ENCODE data around the gene SPATA6L. TPM values are rescaled to one million over a fixed set of nuclear protein-coding genes. Genes with fewer than 3 reads are reported as not detected.

The SPATA6L gene
- polyA plus RNA-seq, 1 of the 3 experiments (the other 2 are of a cell fraction), result 0.44 TPM

GRCh38 chr9:4690144-4690543 is 23.9 kb upstream of the SPATA6L start:
- TF ChIP-seq RXRA (IDR thresholded peaks at IDR 0.05; ENCODE audit: borderline replicate concordance, low read depth), result no peak
- no peak for TF ChIP-seq SMC3 (IDR thresholded peaks at IDR 0.05; ENCODE audit: low read depth, low read length)
- no peak for TF ChIP-seq CTCF (IDR thresholded peaks at IDR 0.05)
- no peak for TF ChIP-seq EZH2phosphoT487 (IDR thresholded peaks at IDR 0.05; ENCODE audit: borderline replicate concordance, low read depth)
- TF ChIP-seq TAF1 (IDR thresholded peaks at IDR 0.05; ENCODE audit: borderline replicate concordance, low read depth, low read length), result no peak
- no peak for TF ChIP-seq SIN3A (IDR thresholded peaks at IDR 0.05; ENCODE audit: borderline replicate concordance, low read depth, low read length)
- no peak for TF ChIP-seq PBX3 (IDR thresholded peaks at IDR 0.05)
- no peak for TF ChIP-seq ZBTB33 (IDR thresholded peaks at IDR 0.05; ENCODE audit: borderline replicate concordance, low read depth)
- no peak for TF ChIP-seq MEF2A (IDR thresholded peaks at IDR 0.05; ENCODE audit: borderline replicate concordance, low read depth)
- TF ChIP-seq ELF1 (IDR thresholded peaks at IDR 0.05), result no peak
- no peak for TF ChIP-seq TEAD4 (IDR thresholded peaks at IDR 0.05; ENCODE audit: borderline replicate concordance, insufficient read depth)
- TF ChIP-seq TCF12 (IDR thresholded peaks at IDR 0.05), result no peak
- TF ChIP-seq RAD21 (IDR thresholded peaks at IDR 0.05; ENCODE audit: low read length), result no peak
- TF ChIP-seq REST (IDR thresholded peaks at IDR 0.05; ENCODE audit: low read depth, low read length), result no peak
- TF ChIP-seq YY1 (IDR thresholded peaks at IDR 0.05; ENCODE audit: low read depth), result no peak
- no peak for TF ChIP-seq NRF1 (IDR thresholded peaks at IDR 0.05; ENCODE audit: low read depth, low read length)
- no peak for TF ChIP-seq GATA2 (CRISPR knock-in tag; IDR thresholded peaks at IDR 0.05)
- TF ChIP-seq RCOR1 (IDR thresholded peaks at IDR 0.05; ENCODE audit: low read length), result no peak
- no peak for TF ChIP-seq RFX5 (IDR thresholded peaks at IDR 0.05; ENCODE audit: low read length)
- no peak overlapping the region for H3K27ac ChIP-seq (ENCODE audit: low read depth in 2 of 2, low read length in 1 of 2)
- peaks cover 34% of the 10 kb centered on the region; the same call in 1 of the 2 replicates for H3K79me2 ChIP-seq (ENCODE audit: insufficient read depth)
- no peaks in the 10 kb centered on the region for H3K27me3 ChIP-seq (ENCODE audit: insufficient read depth)
- no peaks in the 10 kb centered on the region for H3K9me3 ChIP-seq
- H3K9ac ChIP-seq, result no peak overlapping the region
- ChIA-PET CTCF (no interaction called here), POLR2A (no interaction called here)
- WGBS (ENCODE audit: low lambda C conversion rate), result 92% methylated on average over 4 of the region's 4 CpGs
- DNase-seq, result no peak
- H3K36me3 ChIP-seq (replicated peaks in 1 of 2; ENCODE audit: control insufficient read depth in 1 of 2, insufficient read depth in 2 of 2, low read length in 1 of 2), result peaks cover 29 to 31% of the 10 kb centered on the region in 2 experiments
- no peaks in the 10 kb centered on the region for H4K20me1 ChIP-seq (ENCODE audit: insufficient read depth)
- H2AFZ ChIP-seq (ENCODE audit: low read depth), result no peak overlapping the region
- no peaks in the 10 kb centered on the region for H3K9me2 ChIP-seq
- peaks cover 0 to 12% of the 10 kb centered on the region in 2 experiments; a peak in 2 of 4 replicates for H3K4me1 ChIP-seq (ENCODE audit: control insufficient read depth in 1 of 2, insufficient read depth in 2 of 2, low read depth in 1 of 2, low read length in 1 of 2)
- H3F3A ChIP-seq (replicated peaks; ENCODE audit: insufficient read depth), result peaks cover 16% of the 10 kb centered on the region
- H3K4me2 ChIP-seq, result no peak overlapping the region
- no peak overlapping the region for H3K4me3 ChIP-seq (ENCODE audit: low read depth in 2 of 2, low read length in 1 of 2)

Data from SK-N-SH (cell line).